ENCODE data around the gene YPEL3. TPM values are rescaled to one million over a fixed set of nuclear protein-coding genes. Genes with fewer than 3 reads are reported as not detected.

YPEL3 gene
- total and polyA plus RNA-seq, 2 donors = 32.6 to 231 TPM

DNA sequence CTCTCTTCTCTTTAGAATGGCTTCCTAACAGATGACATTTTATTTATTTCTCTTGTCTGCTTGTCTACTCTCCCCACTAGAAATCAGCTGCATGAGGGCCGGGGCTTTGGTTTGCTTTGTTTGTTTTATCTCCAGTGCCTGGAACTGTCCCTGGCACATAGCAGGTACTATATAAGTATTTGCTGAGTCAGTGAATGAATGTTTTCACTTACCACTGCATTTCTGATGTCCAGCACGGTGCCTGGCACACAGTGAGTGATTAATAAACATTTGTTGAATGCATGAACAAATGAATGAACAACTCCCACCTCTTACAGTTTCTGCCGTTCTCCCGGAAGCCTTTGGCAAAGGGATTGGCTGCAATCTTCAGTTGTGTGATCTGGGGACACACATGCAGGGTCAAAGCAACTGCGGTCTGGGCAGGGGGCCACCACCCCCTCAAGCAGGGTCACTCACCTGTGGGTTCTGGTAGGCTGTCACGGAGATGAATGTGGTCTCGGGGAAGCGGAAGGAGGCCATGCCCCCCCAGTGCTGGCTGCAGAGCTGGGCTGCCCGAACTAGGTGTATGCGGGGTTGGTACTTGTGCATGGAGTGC, 7.7 kb downstream of the YPEL3 start:
- Histone ChIP-seq H3K4me3 (ENCODE audit: low read length in 2 of 2) (no peak overlapping the region), H3K27me3 (ENCODE audit: control insufficient read depth in 2 of 2, insufficient read depth in 1 of 2, low read length in 1 of 2) (no peaks in the 10 kb centered on the region), H3K27ac (ENCODE audit: low read depth in 1 of 2, low read length in 1 of 2) (no peak overlapping the region), H3K9me3 (ENCODE audit: control insufficient read depth in 2 of 2, insufficient read depth in 1 of 2, low read length in 1 of 2) (peaks cover 0 to 7% of the 10 kb centered on the region in 2 donors), H3K36me3 (ENCODE audit: control insufficient read depth in 2 of 2, insufficient read depth in 2 of 2, low read length in 1 of 2) (peaks cover 38% of the 10 kb centered on the region in 2 donors), H3K4me1 (ENCODE audit: control insufficient read depth in 2 of 2, insufficient read depth in 2 of 2, low read length in 2 of 2) (peaks cover 15 to 34% of the 10 kb centered on the region in 2 donors)
- WGBS = 95% methylated on average over 10 of the region's 10 CpGs
- no peak for DNase-seq (ENCODE audit: low read depth in 6 of 9, low spot score in 9 of 9)

DNA sequence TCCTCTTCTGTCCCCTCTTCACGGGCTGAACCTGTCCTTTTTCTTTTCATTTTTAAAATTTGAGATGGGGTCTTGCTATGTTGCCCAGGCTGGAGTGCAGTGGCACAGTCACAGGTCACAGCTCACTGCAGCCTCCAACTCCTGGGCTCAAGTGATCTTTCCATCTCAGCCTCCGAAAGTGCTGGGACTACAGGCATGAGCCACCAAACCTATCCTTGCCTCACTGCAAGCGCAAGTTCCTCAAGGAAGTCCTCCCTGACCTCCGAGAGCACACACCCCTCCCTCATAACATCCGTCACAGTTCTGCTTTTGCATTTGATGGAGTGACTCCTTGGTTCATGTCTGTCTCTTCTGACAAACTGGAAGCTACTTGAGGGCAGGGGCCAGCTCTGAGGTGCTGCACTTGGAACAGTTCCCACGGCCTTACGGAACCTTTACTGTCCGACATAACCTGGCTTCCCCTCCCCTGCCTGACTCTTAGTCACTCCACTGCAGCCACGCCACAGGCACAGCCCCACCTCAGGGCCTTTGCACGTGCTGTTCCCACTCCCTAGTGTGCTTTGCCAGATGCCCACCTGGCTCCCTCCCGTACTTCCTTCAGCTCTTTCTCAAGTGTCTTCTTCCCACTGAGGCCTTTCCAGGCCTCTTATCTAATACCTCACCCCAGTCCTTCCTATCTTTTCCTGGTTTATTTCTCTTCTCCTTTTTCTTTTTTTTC, 8.7 kb downstream of the YPEL3 start:
- 97% methylated on average over 11 of the region's 11 CpGs for WGBS
- Histone ChIP-seq H3K27me3 (ENCODE audit: control insufficient read depth in 2 of 2, insufficient read depth in 1 of 2, low read length in 1 of 2) (no peaks in the 10 kb centered on the region), H3K27ac (ENCODE audit: low read depth in 1 of 2, low read length in 1 of 2) (no peak overlapping the region), H3K36me3 (ENCODE audit: control insufficient read depth in 2 of 2, insufficient read depth in 2 of 2, low read length in 1 of 2) (peaks cover 48% of the 10 kb centered on the region in 2 donors), H3K4me1 (ENCODE audit: control insufficient read depth in 2 of 2, insufficient read depth in 2 of 2, low read length in 2 of 2) (peaks cover 10 to 24% of the 10 kb centered on the region in 2 donors), H3K4me3 (ENCODE audit: low read length in 2 of 2) (no peak overlapping the region), H3K9me3 (ENCODE audit: control insufficient read depth in 2 of 2, insufficient read depth in 1 of 2, low read length in 1 of 2) (peaks cover 0 to 7% of the 10 kb centered on the region in 2 donors)
- no peak for DNase-seq (ENCODE audit: low read depth in 6 of 9, low spot score in 9 of 9)

DNA sequence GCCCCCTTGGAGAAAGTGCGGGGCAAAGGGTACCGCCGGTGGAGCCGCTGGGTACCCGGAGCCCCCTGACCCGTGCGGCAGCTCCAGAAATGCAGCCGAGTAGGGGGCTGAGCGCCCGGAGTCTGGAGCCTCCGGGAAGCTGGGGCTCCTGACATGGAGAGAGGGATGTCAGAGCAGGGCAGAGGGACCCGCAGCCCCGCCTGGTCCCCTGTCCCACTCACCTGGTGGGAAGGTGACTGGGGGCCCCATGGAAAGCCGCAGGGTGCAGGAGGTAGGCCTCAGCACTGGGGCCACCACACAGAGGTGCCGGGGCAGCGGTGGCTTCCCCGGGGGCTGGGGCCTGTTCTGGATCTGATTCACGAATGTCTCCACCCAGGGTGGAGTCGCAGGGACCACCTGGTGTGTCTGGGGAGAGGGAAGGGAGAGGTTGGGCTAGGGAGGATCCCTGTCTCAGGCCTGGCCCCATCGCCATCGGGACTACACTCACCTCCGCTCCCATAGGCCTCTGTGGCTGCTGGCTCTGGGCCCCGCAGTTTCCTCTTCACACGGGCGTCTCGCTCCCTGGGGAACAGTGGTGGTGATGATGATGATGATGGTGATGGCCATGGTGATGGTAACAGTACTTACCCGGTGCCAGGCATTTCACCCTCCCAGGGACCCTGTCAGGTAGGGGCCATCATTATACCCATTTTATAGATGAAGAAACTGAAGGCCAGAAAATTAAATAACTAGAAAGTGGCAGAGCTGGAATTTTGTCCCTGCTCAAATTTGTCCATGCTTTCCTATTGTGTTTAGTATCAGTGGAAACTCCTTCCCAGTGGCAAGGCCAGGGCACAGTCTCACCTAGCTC, 9.5 kb downstream of the YPEL3 start:
- DNase-seq (ENCODE audit: low read depth in 6 of 9, low spot score in 9 of 9) = no peak
- Histone ChIP-seq H3K4me3 (ENCODE audit: low read length in 2 of 2) (no peak overlapping the region), H3K27me3 (ENCODE audit: control insufficient read depth in 2 of 2, insufficient read depth in 1 of 2, low read length in 1 of 2) (no peaks in the 10 kb centered on the region), H3K36me3 (ENCODE audit: control insufficient read depth in 2 of 2, insufficient read depth in 2 of 2, low read length in 1 of 2) (peaks cover 51 to 54% of the 10 kb centered on the region in 2 donors), H3K27ac (ENCODE audit: low read depth in 1 of 2, low read length in 1 of 2) (no peak overlapping the region), H3K9me3 (ENCODE audit: control insufficient read depth in 2 of 2, insufficient read depth in 1 of 2, low read length in 1 of 2) (peaks cover 0 to 6% of the 10 kb centered on the region in 2 donors), H3K4me1 (ENCODE audit: control insufficient read depth in 2 of 2, insufficient read depth in 2 of 2, low read length in 2 of 2) (peaks cover 5 to 18% of the 10 kb centered on the region in 2 donors)
- WGBS = 96% methylated on average over 27 of the region's 27 CpGs

DNA sequence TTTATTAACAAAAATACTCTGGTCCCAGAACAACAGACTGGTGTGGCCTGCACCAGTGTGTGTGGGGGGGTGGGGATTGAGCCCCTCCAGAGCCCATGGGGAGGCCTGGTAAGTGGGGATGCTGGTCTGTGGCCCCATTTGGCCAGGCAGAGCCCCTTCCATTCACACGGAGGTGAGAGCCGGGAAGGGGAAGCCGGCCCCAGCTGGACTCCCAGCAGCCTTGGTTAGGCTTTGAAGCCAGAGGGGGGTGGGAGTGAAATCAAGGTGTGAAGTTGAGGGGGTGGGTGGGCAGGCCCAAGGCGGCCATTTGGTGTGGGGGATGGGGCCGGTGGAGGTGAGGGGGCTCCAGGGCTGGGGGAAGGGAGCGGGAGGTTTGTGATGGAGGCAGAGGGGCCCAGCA, 10.2 kb downstream of the YPEL3 start:
- Histone ChIP-seq H3K27ac (ENCODE audit: low read depth in 1 of 2, low read length in 1 of 2) (no peak overlapping the region), H3K27me3 (ENCODE audit: control insufficient read depth in 2 of 2, insufficient read depth in 1 of 2, low read length in 1 of 2) (no peaks in the 10 kb centered on the region), H3K36me3 (ENCODE audit: control insufficient read depth in 2 of 2, insufficient read depth in 2 of 2, low read length in 1 of 2) (peaks cover 57 to 61% of the 10 kb centered on the region in 2 donors), H3K4me1 (ENCODE audit: control insufficient read depth in 2 of 2, insufficient read depth in 2 of 2, low read length in 2 of 2) (peaks cover 0 to 11% of the 10 kb centered on the region in 2 donors), H3K9me3 (ENCODE audit: control insufficient read depth in 2 of 2, insufficient read depth in 1 of 2, low read length in 1 of 2) (peaks cover 0 to 4% of the 10 kb centered on the region in 2 donors), H3K4me3 (ENCODE audit: low read length in 2 of 2) (no peak overlapping the region)
- DNase-seq (ENCODE audit: low read depth in 6 of 9, low spot score in 9 of 9) = no peak
- WGBS = 96% methylated on average over 6 of the region's 6 CpGs

DNA sequence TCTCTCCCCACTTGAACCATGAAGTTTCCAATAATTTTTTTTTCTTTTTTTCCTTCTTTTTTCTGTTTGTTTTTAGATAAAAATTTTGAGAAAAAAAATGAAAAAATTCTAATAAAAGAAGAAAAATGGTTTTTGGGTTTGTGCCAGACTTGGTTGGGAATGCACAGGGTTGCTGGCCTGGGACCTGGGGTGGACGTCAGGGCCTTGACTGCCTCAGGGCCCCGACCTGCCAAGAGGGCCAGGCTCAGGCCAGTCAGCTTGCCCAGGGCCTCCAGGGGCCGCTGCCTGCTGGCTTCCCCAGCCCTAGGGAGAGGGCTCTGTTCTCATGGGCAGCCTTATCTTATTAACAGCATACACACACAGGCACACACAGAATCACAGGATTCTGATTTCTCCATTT, 10.8 kb downstream of the YPEL3 start:
- WGBS = 95% methylated on average over 3 of the region's 3 CpGs

DNA sequence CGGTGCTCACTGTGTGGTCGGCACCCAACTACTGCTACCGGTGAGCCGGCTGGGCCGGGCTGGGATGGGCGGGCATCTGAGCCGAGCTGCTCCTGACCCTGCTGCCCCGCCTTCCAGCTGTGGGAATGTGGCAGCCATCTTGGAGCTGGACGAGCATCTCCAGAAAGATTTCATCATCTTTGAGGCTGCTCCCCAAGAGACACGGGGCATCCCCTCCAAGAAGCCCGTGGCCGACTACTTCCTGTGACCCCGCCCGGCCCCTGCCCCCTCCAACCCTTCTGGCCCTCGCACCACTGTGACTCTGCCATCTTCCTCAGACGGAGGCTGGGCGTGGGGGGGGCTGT, 11.2 kb downstream of the YPEL3 start:
- Histone ChIP-seq H3K4me1 (ENCODE audit: control insufficient read depth in 2 of 2, insufficient read depth in 2 of 2, low read length in 2 of 2) (peaks cover 0 to under 1% of the 10 kb centered on the region in 2 donors), H3K9me3 (ENCODE audit: control insufficient read depth in 2 of 2, insufficient read depth in 1 of 2, low read length in 1 of 2) (peaks cover 0 to 4% of the 10 kb centered on the region in 2 donors), H3K27ac (ENCODE audit: low read depth in 1 of 2, low read length in 1 of 2) (no peak overlapping the region), H3K4me3 (ENCODE audit: low read length in 2 of 2) (no peak overlapping the region), H3K36me3 (ENCODE audit: control insufficient read depth in 2 of 2, insufficient read depth in 2 of 2, low read length in 1 of 2) (peaks cover 62 to 69% of the 10 kb centered on the region in 2 donors), H3K27me3 (ENCODE audit: control insufficient read depth in 2 of 2, insufficient read depth in 1 of 2, low read length in 1 of 2) (no peaks in the 10 kb centered on the region)
- DNase-seq (ENCODE audit: low read depth in 6 of 9, low spot score in 9 of 9) = no peak
- 94% methylated on average over 17 of the region's 17 CpGs for WGBS

More for the DNA sequence above, 10.8 kb downstream of the YPEL3 start:
- Histone ChIP-seq H3K4me1 (ENCODE audit: control insufficient read depth in 2 of 2, insufficient read depth in 2 of 2, low read length in 2 of 2) (peaks cover 0 to 5% of the 10 kb centered on the region in 2 donors), H3K4me3 (ENCODE audit: low read length in 2 of 2) (no peak overlapping the region), H3K27me3 (ENCODE audit: control insufficient read depth in 2 of 2, insufficient read depth in 1 of 2, low read length in 1 of 2) (no peaks in the 10 kb centered on the region), H3K27ac (ENCODE audit: low read depth in 1 of 2, low read length in 1 of 2) (no peak overlapping the region), H3K36me3 (ENCODE audit: control insufficient read depth in 2 of 2, insufficient read depth in 2 of 2, low read length in 1 of 2) (peaks cover 61 to 65% of the 10 kb centered on the region in 2 donors), H3K9me3 (ENCODE audit: control insufficient read depth in 2 of 2, insufficient read depth in 1 of 2, low read length in 1 of 2) (peaks cover 0 to 4% of the 10 kb centered on the region in 2 donors)
- DNase-seq (ENCODE audit: low read depth in 6 of 9, low spot score in 9 of 9) = no peak

DNA sequence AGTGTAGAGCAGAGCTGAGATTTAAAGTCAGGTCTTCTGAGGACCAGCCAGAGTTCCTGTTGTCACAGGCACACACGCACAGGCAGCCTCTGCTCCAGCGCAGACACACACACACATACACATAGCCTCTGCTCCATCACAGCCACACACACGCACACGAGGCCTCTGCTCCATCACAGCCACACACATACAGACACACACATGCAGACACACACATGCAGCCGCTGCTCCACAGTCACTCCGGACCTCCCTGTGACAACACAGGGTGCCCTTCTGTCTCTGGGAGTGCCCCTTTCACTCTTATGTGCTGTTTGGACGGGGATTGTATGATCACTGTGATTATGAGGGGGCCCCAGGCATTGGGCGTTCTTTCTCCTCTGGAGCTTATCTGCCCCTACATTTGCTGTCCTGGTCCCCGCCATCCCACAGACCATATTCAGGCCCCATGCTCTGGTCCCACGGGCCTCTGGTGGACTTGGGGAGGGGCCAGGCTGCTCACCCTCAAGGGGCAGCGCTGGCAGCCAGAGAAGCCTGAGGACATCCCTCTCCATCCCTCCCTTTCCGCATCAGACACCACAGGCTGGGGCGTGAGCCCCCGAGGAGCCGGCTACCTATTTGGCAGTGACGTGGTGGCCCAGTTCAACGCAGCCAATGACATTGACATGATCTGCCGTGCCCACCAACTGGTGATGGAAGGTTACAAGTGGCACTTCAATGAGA, 11.8 kb downstream of the YPEL3 start:
- no peak for DNase-seq (ENCODE audit: low read depth in 6 of 9, low spot score in 9 of 9)
- Histone ChIP-seq H3K9me3 (ENCODE audit: control insufficient read depth in 2 of 2, insufficient read depth in 1 of 2, low read length in 1 of 2) (peaks cover 0 to 4% of the 10 kb centered on the region in 2 donors), H3K27ac (ENCODE audit: low read depth in 1 of 2, low read length in 1 of 2) (no peak overlapping the region), H3K4me3 (ENCODE audit: low read length in 2 of 2) (no peak overlapping the region), H3K36me3 (ENCODE audit: control insufficient read depth in 2 of 2, insufficient read depth in 2 of 2, low read length in 1 of 2) (peaks cover 68 to 74% of the 10 kb centered on the region in 2 donors), H3K27me3 (ENCODE audit: control insufficient read depth in 2 of 2, insufficient read depth in 1 of 2, low read length in 1 of 2) (no peaks in the 10 kb centered on the region), H3K4me1 (ENCODE audit: control insufficient read depth in 2 of 2, insufficient read depth in 2 of 2, low read length in 2 of 2) (no peaks in the 10 kb centered on the region)
- 97% methylated on average over 18 of the region's 18 CpGs for WGBS

DNA sequence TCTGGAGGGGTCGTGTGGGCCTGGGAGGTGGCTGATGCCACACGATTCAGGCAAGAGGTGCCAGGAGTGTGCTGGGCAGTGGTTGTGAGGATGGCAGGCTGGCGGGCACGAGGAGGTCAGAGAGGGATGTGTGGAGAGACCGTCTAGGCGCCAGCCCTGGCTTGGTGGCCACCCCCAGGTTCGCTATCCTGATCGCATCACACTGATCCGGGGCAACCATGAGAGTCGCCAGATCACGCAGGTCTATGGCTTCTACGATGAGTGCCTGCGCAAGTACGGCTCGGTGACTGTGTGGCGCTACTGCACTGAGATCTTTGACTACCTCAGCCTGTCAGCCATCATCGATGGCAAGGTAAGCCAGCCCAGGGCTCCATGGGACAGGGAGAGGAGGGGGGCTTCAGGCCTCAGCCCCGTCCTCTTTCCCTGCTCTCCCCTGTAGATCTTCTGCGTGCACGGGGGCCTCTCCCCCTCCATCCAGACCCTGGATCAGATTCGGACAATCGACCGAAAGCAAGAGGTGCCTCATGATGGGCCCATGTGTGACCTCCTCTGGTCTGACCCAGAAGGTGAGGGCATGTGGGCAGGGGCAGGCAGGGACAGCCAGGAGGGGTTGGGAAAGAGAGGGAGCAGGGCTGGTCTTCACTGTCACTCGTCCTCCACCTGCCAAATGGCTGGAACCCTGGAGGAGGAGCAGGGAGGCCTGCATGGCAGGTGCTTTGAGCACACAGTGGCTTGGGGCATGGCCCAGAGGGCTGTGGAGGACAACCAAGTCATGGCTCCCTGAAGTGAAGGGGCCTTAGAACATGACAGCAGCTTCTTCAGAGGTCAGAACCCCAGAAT, 12.6 kb downstream of the YPEL3 start:
- Histone ChIP-seq H3K9me3 (ENCODE audit: control insufficient read depth in 2 of 2, insufficient read depth in 1 of 2, low read length in 1 of 2) (peaks cover 0 to 4% of the 10 kb centered on the region in 2 donors), H3K36me3 (ENCODE audit: control insufficient read depth in 2 of 2, insufficient read depth in 2 of 2, low read length in 1 of 2) (peaks cover 74 to 82% of the 10 kb centered on the region in 2 donors), H3K27ac (ENCODE audit: low read depth in 1 of 2, low read length in 1 of 2) (no peak overlapping the region), H3K4me3 (ENCODE audit: low read length in 2 of 2) (no peak overlapping the region), H3K4me1 (ENCODE audit: control insufficient read depth in 2 of 2, insufficient read depth in 2 of 2, low read length in 2 of 2) (peaks cover 0 to under 1% of the 10 kb centered on the region in 2 donors), H3K27me3 (ENCODE audit: control insufficient read depth in 2 of 2, insufficient read depth in 1 of 2, low read length in 1 of 2) (no peaks in the 10 kb centered on the region)
- WGBS = 98% methylated on average over 24 of the region's 24 CpGs
- DNase-seq (ENCODE audit: low read depth in 6 of 9, low spot score in 9 of 9) = no peak

Data from thymus (tissue), 11 donors.